GM21367 (cell line): Measurements from ENCODE around the gene CPSF7.
"Not testable (repeated sequence)": the region's sequence is repeated elsewhere in the genome, so short reads cannot be mapped to it uniquely, and the experiment has no call there.

Experiments
- ATAC-seq: cut with Tn5 transposase; IDR thresholded peaks from one replicate; pipeline ENCODE4 v1.9.1; 2021; ENCODE audit not compliant: unreplicated experiment

Gene CPSF7, protein sequence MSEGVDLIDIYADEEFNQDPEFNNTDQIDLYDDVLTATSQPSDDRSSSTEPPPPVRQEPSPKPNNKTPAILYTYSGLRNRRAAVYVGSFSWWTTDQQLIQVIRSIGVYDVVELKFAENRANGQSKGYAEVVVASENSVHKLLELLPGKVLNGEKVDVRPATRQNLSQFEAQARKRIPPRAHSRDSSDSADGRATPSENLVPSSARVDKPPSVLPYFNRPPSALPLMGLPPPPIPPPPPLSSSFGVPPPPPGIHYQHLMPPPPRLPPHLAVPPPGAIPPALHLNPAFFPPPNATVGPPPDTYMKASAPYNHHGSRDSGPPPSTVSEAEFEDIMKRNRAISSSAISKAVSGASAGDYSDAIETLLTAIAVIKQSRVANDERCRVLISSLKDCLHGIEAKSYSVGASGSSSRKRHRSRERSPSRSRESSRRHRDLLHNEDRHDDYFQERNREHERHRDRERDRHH

DNA sequence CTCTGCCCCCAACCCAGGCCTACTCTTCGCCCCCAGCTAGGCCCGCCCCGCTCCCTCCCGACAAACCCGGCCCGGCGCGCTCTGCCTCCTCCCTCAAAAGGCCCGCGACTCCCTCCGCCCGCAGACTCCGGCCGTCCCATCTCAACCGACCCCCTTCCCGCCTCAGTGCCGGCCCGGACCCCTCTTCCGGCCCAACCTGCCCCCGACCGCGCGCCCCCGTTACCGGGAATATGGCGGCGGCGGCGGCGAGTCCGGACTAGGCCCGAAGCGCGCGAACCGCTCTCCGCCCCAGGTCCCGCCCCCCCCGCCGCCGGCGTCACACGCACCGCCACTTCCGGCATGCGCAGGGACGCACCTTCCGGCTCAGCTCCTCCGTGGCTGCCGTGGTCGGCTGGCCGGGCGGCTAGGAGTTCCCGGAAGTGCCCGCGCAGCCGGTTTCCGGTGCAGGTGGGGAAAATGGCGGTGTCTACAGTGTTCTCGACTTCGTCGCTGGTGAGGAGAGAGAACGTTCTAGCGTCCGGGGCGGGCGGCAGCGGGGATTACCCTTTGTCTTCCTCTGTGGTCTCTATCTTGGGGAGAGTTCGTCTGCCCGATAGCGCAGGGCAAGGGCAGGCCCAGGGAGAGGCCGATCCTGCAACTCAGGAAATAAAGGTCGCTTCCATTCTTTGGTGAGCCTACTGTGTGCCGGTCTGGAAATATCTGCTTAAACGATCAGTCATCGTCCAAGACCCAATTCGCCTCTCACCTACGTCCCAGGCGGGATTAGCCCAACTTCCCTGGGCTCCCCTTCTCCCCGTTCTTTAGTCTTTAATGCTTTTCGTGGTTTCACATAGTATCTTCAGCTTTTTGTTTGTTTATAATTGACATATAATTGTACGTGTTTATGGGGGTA is at the start of gene CPSF7, which contains the start of gene SDHAF2:
Gene CPSF7, minus strand, starts transcription at position 285 of the 892 bp plus-strand sequence. CDS start 740 bp downstream, outside the sequence.
Gene SDHAF2, plus strand, starts transcription at position 434 of the 892 bp plus-strand sequence. Its CDS starts 23 bp downstream, at position 457.
- ATAC-seq: peak; percentile 86

DNA sequence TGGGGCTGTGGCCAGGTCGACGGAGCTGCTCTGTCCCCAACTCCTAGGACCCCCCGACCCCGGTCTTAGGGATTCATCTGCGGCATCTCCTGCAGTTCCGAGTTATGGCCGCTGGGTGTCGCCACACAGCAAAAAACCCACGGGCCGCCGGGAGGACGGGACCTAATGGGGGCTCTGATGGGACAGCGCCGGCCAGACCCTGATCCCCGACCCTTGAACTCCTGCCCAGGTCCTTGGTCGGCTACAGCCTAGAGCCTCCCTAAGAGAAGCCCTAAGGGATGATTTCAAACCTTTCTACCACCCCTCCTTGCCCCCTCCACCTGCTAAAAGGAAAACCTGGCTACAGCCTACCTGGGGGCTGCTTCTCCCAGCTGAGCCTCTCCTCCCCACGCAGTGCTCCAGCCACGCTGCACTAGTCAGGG is 48.0 kb upstream of the CPSF7 start:
- ATAC-seq: no peak

DNA sequence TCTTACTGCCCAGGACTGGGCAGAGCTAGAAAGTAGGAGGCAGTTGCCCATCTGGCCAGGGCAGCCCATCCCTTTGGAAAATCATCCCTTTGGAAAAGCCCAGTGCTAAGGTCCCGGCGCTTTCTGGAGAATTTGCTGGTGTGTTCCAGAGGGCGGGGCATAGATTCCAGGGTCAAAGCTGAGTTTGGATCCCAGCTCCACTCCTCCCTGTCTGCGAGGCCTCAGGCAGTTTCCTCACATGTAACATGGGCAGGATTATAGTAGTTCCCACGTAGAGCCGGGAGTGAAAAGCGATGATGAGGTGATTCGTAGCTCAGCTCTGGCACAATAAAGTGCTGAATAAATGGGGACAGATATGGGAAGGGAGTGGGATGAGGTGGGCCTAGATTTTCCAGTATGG is 47.4 kb upstream of the CPSF7 start:
- ATAC-seq: no peak

DNA sequence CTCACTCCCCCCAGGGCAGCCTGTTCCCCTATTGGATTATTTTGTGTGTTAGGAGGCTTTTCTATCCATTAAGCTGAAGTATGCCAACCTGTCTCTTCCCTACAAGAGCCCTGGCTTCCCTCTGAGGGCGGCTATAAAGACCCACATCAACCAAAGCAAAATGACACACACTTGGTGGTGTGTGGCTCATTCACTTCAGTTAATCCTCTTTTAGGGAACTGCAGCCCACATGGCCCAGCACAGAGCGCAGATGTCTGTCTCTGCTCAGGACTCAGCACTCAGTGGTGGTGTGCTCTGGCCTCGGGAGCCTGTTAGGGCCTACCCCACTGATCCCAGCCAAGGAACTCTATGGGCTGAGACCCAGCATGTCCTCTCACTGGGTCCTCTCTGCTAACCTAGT is 46.6 kb upstream of the CPSF7 start:
- ATAC-seq: no peak

DNA sequence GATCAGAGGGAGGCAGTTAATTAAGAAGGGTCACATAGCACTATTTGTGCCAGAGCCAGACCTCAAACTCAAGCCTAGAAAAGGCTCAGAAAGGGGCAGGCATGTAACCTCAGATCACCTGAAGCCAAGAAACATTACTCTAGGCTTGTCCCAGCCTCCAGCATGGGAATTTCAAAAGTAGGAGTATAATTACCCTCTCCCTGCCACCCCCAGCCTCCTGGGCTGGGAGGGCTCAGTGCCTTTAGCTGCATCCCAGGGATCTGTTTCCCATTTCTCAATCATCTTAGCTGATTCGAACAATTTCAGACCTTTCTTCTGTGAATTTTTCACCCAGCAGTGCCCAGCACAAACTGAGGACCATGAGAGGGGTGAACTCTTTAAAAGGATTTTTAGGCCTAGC is 45.7 kb upstream of the CPSF7 start:
- ATAC-seq: no peak

DNA sequence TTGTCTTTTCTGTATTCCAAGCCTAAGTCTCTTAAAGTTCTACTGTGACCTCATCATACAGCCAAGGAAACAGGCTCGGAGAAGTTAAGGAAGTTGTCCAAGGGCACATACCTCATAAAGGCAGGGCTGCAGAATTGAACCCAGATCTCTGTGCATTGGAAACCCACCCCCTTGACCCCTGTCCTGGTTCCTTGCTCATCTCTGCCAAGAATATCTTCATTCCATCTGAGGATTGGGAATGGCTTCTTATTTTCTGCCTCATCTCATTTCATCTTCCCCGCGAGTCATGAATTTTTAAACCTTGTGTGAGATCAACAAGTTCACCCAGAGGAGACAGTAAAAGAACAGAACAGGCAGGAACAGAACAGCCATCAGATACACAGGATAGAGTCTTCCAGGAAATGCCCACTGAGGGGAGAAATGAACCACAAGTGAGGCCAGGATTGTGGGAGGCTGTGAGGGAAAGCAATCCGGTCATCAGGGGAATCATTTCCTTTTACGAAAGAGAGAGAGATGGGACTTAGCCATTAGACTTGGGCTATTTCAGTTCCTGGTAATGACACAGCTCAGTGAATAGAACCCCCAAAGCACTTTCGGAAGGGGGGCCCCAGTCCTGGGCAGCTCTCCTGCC is 44.4 kb upstream of the CPSF7 start:
- no peak for ATAC-seq

DNA sequence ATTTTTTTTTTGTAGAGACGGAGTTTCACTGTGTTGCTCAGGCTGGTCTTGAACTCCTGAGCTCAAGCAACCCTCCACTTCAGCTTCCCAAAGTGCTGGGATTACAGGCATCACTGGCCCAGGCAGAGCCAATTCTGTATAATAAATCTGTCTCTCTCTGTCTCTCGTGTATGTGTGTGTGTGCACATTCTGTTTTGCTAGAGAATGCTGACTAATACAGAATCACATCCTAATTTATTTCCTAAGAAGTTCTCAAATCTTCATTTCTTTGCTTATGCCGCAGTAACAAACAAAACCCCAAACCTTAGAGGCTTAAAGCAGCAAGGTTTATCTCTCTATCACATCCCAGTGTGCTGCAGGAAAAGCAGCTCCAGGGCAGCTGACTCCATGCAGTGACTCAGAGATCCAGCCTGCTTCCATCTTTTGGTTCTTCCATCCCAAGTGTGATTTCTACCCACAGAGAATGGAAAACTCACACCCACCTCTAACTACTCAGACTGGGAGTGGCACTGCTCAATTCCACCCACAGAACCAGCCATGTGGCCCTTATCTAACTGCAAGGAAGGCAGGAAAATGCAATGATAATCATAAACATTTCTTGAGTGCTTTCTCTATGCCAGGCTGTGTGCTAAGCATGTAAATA is 43.7 kb upstream of the CPSF7 start:
- no peak for ATAC-seq

DNA sequence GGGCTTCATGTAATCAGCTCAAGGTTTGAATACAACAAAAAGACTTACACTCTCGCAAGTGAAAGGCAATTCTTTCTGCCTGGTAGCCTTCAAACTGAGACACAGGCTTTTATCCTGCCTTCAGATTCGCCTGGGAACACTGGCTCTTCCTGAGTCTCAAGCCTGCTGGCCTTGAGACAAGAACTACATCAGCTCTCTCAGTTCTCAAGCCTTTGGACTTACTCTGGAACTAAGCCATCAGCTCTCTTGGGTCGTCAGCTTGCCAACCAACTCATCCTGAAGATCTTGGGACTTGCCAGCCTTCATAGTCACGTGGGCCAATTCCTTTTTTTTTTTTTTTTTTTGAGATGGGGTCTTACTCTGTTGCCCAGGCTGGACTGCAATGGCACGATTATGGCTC is 43.1 kb upstream of the CPSF7 start:
- no peak for ATAC-seq

DNA sequence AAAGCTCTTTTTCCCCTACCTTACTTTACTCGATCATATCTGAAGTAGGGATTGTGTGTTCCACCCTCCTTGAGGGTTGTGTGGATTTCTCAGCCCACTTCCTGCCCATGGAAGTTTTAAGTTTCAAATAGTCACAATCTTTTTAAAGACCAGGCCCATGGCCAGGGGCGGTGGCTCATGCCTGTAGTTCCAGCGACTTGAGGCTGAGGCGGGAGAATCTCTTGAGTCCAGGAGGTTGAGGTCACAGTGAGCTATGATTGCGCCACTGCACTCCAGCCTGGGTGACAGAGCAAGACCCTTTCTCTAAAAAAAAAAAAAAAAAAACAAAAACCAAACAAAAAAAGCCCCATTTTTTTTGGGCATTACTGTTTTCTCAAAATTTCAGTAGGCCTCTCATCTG is 42.5 kb upstream of the CPSF7 start:
- no peak for ATAC-seq

DNA sequence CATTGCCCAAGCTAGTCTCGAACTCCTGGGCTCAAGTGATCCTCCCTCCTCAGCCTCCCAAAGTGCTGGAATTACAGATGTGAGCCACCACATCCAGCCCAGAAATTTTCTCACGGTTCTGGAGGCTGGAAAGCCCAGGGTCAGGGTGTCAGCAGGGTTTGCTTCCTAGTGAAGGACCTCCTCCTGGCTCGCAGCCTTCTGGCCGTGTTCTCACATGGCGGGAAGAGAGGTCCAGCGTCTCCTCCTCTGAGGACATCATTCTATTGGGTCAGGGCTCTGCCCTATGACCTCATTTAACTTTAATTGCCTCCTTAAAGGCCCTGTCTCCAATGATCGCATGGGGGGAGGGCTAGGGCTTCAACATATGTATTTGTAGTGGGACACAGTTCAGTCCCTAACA is 38.2 kb upstream of the CPSF7 start:
- ATAC-seq: no peak

DNA sequence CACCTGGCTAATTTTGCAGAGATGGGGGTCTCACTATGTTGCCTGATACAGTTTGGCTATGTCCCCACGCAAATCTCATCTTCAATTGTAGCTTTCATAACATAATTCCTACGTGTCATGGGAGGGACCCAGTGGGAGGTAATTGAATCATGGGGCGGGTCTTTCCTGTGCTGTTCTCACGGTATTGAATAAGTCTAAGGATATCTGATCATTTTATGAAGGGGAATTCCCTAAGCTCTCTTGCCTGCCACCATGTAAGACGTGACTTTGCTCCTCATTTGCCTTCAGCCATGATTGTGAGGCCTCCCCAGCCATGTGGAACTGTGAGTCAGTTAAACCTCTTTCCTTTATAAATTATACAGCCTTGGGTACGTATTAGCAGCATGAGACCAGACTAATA is 37.8 kb upstream of the CPSF7 start:
- ATAC-seq: not testable (repeated sequence)

DNA sequence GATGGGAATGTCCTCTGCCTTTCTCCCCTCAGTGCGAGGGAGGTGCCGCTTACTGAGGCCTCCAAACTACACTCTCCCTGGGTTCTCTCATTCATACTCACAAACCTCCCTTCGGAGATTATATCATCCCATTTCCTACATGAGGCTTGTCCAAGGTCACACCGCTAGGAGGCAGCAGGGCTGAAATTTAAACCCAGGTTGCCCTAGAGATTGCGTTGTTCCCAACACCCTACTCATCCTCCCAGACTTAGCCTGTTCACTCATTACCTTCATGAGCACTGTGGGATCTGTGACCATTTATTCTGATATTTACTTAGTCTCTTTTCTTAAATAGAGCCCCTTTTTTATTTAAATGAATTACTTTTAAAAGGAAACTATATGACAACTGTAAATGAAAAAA is 31.2 kb upstream of the CPSF7 start:
- no peak for ATAC-seq

DNA sequence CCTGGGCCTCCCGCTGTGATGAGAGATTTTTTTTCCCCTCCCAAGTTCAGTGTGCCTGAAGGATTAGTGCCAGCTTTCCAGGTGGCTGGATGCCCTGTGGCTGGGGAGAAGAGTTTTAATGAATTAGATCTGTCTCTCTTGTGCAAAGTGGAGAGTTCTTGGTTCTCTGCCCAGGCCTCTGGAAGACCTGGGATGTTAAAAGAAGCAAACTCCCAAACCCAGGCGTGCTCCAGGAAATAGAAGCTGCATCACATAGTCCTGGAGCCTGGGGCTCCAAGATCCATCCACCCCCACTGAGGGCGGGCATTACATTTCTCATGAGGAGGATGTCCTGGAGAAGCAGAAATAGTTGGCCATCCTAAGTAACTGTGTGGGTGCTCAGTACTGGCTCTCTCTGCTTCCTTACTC is 30.7 kb upstream of the CPSF7 start:
- ATAC-seq: no peak

DNA sequence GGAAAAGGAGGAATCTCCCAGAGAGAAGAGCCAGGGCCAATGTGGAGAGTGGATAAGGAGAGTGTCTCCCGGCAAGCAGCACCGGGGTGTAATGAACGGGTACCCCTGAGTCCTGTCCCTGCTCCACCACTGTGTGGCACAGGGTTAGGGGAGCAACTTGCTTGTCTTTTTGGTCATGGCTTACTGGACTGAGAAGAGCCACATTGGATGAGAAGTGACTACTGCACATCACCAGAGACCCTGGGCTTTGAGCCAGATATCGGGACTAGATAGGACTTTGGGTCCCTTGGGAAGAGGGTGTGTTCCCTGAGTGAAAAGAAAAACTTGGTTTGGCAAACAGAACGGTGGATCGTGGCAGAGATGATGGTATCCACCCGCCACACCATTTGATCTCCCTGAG is 24.7 kb upstream of the CPSF7 start:
- ATAC-seq: no peak

DNA sequence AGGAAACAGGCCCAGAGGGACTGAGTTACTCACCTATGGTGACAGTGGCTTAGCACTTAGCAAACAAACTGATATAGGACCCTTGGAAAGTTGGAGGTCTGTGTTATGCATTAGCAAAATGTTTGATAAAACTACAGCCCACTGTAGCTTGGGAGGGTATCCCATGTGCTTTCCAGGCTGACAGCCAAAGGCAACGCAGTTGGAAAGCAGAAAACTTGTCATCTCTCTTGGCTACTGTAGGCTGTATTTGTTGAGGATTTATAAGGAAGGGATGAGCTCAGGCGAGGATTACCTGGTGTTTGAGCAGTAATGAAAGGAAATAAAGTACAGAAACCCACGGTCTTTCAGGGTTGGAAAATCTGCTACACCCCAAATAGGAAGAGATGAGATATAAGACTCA is 23.9 kb upstream of the CPSF7 start:
- no peak for ATAC-seq

DNA sequence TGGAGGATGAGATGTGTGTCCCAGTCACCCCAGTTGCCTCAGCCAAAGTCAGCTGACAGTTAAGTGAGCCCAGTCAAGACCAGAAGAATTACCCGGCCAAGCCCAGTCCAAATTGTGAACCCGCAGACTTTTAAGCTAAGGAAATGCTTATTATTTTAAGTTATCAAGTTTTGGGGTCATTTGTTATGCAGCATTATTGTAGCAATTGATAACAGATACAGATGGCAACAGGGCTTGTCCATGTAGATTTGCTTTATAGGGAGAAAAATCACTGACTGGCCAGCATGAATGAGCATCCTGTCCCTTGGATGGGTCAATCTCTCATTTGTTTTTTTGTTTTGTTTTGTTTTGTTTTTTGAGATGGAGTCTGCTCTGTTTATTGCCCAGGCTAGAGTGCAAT is 23.1 kb upstream of the CPSF7 start:
- ATAC-seq: no peak

DNA sequence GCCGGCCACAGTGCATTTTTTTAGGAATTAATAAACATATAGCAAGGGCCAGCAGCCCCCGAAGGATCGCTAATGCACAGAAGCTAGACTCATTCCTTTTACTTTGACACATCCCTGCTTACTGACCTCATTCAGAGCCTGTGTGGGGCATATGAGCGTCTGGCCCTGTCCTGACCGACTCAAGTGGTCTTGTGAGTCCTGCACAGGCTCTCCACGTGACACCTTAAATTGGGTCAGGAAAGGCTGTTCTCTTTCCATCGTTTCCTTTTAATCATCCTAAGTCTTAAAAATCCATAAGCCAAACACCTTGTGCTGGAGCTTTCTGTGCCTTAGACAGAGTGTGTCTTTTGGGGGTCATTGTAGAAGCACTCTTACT is 18.8 kb upstream of the CPSF7 start:
- ATAC-seq: no peak

DNA sequence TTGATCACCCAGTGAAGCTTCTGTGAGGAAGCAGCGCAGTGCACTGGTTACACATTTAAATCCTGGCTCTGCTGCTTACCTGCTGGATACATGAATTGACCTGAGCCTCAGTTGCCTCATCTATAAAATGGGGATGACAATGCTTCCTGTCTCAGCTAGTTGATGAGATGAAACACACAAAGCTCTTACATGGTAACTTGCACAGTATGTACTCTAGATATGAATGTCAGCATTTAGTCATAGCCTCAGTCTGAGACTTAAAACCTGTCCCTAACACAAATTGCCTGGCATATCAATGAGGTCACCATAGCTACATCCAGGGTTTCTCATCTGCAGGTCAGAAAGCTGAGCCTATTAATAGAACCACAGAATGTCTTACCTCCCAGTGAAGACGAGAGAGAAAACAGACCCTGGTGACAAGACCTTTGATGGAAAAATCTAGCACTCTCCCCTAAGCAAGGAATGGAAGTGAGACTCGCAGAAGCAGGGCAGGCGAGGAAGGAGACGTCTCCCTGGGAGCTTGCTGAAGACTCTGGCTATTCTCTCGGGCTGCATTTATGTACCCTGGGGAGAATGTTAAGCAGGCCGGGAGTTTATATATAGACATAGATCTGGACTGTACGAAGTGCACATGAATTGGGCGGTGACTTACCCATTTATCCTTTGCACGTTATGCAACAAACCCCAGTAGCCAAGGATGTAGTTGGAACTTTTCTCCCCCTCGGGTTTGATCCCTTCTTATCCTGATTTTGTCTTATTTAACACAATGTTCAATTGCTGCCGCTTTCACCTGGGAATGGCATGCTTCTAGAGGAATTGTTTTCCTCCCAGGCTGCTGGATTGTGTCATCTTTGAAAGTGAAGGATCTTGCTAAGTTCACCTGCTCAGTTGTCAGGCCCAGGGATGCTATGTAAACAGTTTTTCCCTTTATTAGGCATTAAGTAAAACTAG is 18.1 kb upstream of the CPSF7 start:
- no peak for ATAC-seq

DNA sequence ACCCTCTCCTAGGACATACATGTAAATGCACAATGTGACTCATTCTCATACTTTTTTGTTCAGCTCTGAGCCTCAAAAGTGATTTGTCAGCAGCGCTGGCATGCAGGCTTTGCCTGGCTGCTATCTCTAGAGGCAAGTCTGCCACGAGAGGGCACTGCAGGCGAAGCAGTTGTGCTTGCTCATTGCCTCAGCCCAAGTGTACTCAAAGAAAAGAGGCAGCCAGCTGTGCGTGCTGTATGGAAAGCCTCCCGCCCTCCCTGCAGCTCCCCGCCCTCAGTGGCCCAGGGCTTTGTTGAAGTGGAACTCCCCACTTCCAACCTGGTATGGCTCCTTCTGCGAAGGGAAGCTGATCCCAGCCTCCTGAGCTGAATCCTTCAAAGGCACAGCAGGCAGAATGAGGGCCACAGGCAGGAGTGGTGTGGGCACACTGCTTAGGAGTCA is 16.5 kb upstream of the CPSF7 start:
- no peak for ATAC-seq

DNA sequence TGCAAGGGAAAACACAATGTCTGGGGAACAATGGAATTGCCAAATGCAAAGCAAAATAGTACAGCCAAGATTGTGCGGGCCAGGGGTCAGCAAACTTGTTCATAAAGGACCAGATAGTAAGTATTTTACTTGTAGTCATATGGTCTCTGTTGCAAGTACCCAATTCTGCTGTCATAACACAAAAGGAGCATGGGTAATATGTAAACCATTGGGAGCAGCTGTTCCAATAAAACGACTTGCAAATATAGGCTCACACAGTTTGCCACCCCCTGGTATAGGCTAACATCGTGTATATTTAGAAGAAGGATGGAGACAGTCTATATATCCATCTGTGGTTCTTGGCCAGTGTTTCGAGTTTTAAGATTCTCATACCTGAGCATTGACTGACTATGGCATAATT is 15.7 kb upstream of the CPSF7 start:
- no peak for ATAC-seq
